D341Med (cell line): ENCODE measurements around the gene QPRT.
A peak's percentile ranks its signal among the peaks of the same experiment; 100 is the strongest.
"Not testable (repeated sequence)": the region's sequence is repeated elsewhere in the genome, so short reads cannot be mapped to it uniquely, and the experiment has no call there.

ENCODE experiments used
- DNase-seq: peaks from one replicate; pipeline ENCODE4 v3.0.0; 2012; ENCODE audit warnings: low spot score

The QPRT gene

GRCh38 chr16:29720703-29721102 is 41.7 kb downstream of the QPRT start:
- DNase-seq = no peak

- peak; percentile 65 for DNase-seq
These were observed 42.3 kb downstream of the QPRT start for GRCh38 chr16:29721167-29721879.

DNA sequence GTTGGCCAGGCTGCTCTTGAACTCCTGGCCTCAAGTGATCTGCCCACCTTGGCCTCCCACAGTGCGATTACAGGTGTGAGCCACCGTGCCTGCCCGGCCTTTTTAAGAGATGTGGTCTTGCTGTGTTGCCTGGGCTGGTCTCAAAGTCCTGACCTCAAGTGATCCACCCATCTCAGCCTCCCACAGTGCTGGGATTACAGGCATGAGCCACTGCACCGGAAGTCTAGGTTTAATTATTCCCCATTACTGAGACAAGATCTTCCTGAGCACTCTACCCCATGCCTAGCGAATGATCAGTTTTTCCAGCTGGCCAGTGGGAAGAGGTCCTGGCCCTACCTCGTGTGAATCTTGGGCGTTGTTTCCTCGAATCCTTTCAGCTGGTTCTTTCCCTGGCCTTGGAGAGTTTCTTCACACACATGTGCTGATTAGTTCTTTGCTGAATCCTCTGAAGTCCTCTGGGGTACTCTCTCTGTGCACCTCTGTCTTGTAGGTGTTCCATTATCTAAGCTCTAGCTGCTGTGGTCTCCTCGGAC is 47.9 kb downstream of the QPRT start:
- DNase-seq = no peak

GRCh38 chr16:29727452-29727851 is 48.5 kb downstream of the QPRT start:
- no peak for DNase-seq

DNA sequence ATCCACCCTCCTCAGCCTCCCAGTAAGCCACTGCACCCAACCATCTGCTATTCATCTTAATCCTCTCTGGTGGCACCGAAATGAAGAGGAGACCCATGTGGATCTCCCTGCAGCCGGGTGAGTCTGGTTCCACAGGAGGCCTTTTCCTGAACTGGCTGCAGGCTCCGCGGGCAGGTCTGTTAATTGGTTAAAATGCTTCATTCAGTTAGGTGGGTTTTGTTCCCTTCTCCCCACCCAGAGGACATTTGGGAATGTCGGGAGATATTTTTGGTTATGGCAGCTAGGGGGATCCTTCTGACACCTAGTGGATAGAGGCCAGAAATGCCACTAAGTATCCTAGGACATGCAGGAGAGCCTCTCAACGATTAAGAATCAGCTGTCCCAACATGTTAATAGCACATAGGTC is 50.1 kb downstream of the QPRT start:
- peak; percentile 70 for DNase-seq

GRCh38 chr16:29730649-29731048 is 51.7 kb downstream of the QPRT start:
- DNase-seq = no peak

- not testable (repeated sequence) for DNase-seq
These were observed 53.0 kb downstream of the QPRT start for GRCh38 chr16:29731768-29732601.

DNA sequence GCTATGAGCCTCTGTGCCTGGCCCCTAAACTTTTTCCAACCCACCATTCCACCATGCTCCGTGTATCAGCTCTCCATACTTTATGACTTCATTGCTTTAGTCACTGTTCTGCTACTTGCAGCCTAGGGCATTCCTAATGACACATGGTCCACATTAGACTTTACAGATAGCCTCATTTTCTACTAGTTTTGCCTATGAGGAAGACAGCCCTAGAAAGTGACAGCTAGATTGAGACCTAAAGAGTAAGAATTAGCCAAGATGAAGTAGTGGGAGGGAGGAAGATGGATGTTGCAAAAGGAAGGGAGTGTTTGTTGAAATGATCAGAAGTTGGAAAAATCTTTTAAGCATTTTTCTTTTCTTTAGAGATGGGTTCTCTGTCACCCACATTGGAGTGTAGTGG is 55.8 kb downstream of the QPRT start:
- DNase-seq = no peak

GRCh38 chr16:29736112-29736511 is 57.1 kb downstream of the QPRT start:
- no peak for DNase-seq

DNA sequence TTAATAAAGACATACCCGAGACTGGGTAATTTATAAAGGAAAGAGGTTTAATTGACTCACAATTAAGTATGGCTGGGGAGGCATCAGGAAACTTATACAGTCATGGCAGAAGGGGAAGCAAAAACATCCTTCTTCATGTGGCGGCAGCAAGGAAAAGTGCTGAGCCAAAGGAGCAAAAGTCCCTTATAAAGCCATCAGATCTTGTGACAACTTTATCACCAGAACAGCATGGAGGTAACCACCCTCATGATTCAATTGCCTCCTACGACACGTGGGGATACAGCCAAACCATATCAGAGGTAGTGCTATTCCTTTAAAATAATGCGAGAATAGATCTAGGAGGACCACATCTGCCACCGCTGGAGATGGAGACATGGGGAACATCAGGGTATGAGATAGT is 57.8 kb downstream of the QPRT start:
- DNase-seq = no peak

GRCh38 chr16:29737713-29738112 is 58.7 kb downstream of the QPRT start:
- no peak for DNase-seq

- no peak for DNase-seq
These were observed 59.5 kb downstream of the QPRT start for GRCh38 chr16:29738514-29738913.

DNA sequence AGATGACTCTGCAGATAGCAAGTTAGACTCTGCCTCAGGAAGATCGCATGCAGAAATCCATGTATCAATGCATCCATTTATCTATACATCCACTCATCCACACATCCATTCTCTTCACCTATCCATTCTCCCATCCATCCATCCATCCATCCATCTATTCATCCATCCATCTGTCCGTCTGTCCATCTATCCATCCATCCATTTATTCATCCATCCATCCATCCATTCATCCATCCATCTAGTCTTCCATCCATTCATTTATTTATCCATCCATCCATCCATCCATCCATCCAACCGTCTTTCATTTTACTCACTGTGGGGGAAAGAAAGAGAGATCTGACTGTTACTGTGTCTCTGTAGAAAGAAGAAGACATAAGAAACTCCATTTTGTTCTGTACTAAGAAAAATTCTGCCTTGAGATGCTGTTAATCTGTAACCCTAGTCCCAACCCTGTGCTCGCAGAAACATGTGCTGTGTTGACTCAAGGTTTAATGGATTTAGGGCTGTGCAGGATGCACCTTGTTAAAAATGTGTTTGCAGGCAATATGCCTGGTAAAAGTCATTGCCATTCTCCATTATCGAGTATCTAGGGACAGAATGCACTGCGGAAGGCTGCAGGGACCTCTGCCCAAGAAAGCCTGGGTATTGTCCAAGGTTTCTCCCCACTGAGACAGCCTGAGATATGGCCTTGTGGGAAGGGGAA is 61.1 kb downstream of the QPRT start:
- not testable (repeated sequence) for DNase-seq

DNA sequence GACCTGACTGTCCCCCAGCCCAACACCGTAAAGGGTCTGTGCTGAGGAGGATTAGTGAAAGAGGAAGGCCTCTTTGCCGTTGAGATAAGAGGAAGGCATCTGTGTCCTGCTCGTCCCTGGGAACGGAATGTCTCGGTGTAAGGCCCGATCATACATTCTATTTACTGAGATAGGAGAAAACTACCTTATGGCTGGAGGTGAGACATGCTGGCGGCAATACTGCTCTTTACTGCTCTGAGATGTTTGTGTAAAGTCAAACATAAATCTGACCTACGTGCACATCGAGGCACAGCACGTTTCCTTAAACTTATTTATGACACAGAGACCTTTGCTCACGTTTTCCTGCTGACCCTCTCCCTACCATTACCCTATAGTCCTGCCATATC is 61.6 kb downstream of the QPRT start:
- not testable (repeated sequence) for DNase-seq

GRCh38 chr16:29742683-29743275 is 63.8 kb downstream of the QPRT start:
- DNase-seq = no peak

DNA sequence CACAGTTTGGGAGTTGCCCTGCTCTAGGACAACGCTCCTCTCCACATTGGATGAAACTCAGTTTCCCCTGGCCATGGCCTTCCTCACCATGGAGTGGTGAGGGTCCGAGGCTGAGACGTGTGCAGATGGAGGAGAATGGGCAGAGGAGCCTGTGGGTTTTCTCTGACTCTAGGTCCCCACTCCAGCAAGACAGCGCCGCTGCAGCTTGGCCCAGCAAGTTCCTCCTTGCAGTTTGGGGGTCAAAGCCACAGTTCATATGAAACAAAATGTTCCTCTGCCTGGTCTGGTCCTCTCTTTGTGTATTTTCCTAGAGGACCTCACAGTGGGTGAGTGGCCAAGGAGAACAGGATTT is 64.5 kb downstream of the QPRT start:
- no peak for DNase-seq

GRCh38 chr16:29743827-29744531 is 65.0 kb downstream of the QPRT start:
- no peak for DNase-seq

GRCh38 chr16:29744541-29745101 is 65.6 kb downstream of the QPRT start:
- no peak for DNase-seq

DNA sequence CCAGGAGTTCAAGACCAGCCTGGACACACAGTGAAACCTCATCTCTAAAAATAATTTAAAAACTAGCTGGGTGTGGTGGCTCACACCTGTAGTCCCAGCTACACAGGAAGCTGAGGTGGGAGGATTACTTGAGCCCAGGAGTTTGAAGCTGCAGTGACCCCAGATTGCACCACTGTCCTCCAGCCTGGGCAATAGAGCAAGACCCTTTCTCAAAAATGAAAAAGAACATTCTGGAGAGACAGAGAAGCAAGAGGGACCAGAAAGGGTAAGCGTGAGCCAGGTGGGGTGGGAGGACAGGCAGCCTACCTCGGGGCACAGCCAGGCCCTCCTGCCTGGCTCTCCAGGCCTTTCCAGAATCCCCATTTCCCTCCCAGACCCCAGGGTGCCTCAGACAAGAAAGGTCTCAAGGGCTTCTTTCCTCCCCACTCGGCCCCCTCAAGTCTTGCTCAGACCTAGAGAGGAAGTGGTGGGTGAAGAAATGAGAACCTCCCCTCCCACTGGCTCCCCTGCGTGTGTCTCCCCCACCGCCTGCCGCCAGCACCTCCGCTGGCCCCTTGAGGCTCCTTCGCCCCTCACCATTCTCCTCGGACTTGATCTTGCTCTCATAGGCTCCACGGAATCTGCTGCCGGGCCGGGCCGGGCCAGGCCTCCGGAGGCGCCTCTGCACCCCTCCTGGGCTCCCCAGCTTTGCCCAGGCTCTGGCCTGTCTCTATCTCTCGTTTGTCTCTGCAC is 66.3 kb downstream of the QPRT start:
- DNase-seq = no peak

DNA sequence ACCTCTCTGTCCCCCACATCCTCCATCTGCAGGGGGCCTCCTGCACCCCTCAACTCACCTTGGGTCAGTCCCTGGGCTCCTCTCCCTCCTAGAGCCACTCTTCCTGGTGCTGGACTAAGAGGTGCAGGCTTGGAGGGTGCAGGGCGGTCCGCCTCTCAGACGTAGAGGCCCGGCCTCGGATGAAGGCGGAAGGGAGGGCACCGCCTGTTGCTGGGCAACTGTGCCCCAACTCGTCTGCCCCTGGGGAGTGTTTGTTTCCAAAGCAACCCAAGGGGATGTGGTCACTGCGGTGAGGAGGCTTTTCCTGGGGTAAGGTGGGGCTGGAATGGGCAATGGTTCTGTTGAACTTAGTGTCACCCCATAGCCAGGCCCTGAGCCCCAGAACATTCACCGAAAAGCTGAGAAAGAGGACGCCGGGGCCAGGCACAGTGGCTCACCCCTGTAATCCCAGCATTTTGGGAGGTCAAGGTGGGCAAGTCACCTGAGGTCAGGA is 66.9 kb downstream of the QPRT start, which contains the start of gene C16orf54:
C16orf54 (minus strand) TSS at position 138 of the 493 bp plus-strand sequence. CDS start 1,039 bp downstream, outside the sequence.
- DNase-seq = no peak
